ENCODE results near the gene BAMBI. TPM values are rescaled to one million over a fixed set of nuclear protein-coding genes. Genes with fewer than 3 reads are reported as not detected.

The BAMBI gene
- polyA plus RNA-seq, 1 of the 3 experiments (the other 2 are of a cell fraction) = 2.8 TPM

DNA sequence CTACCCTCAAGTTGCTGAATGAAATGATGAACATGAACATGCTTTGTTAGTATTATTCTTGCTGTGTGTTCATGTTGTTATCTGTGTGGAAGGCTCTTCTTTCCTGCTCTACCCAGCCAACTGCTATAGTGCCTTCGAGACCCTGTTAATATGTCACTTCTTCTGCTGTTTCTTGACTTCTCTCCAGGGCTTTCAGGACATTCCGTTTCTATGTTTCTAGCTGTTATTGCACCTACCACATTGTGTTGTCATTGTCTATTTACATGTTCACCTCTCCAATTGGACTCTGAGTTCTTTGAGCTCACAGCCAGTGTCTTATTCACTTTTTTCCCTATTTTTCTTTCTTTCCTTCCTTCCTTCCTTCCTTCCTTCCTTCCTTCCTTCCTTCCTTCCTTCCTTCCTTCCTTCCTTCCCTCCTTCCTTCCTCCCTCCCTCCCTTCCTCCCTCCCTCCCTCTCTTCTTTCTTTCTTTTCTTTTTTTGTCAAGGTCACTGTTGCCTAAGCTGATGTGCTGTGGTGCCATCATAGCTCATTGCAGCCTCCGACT lies 40.4 kb downstream of the BAMBI start:
- CTCF ChIA-PET = interaction anchor here (0.6 to 1.2 kb wide), 2 partner anchors 9 to 1834 kb away, joined by 3 read pairs; no protein-coding TSS in a partner anchor

DNA sequence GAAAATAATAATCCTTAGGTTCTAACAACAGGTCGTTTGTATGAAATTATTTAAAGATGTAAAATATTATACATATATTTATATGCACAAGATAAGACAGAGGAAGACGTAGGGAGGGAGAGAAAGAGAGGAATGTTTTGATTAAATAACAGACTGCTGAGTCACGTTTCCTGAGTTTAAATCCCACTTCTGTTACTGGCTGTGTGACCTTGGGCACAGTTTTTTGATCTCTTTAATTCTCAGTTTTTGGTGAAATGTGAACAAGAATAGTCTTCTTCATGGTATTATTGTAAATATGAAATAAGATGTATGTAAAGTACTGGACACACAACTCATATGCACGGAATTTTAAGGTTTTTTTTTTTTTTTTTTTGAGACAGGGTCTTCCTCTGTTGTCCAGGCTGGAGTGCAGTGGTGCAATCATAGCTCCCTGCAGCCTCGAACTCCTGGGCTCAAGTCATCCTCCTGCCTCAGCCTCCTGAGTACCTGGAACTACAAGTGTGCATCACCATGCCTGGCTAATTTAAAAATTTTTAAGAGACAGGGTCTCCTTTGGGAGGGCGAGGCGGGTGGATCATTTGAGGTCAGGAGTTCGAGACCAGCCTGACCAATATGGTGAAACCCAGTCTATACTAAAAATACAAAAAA lies 42.6 kb downstream of the BAMBI start:
- no peak for DNase-seq
- CTCF ChIA-PET = interaction anchor here (1.1 kb wide), 1 partner anchor 10 kb away, joined by 4 read pairs; no protein-coding TSS in a partner anchor
- peaks cover 5 to 18% of the 10 kb centered on the region in 2 experiments; a peak in 3 of 4 replicates for H3K4me1 ChIP-seq (ENCODE audit: control insufficient read depth in 1 of 2, insufficient read depth in 2 of 2, low read depth in 1 of 2, low read length in 1 of 2)
- H4K20me1 ChIP-seq (ENCODE audit: insufficient read depth) = no peaks in the 10 kb centered on the region
- H3K4me3 ChIP-seq (ENCODE audit: low read depth in 2 of 2, low read length in 1 of 2) = no peak overlapping the region; a peak in 1 of 4 replicates
- H3K9me3 ChIP-seq = no peaks in the 10 kb centered on the region
- no peaks in the 10 kb centered on the region for H3K27me3 ChIP-seq (ENCODE audit: insufficient read depth)
- TF ChIP-seq FOSL2 (IDR thresholded peaks at IDR 0.05; ENCODE audit: borderline replicate concordance, low read depth) (peak; percentile 46), SIN3A (IDR thresholded peaks at IDR 0.05; ENCODE audit: borderline replicate concordance, low read depth, low read length) (no peak), EZH2phosphoT487 (IDR thresholded peaks at IDR 0.05; ENCODE audit: borderline replicate concordance, low read depth) (no peak), JUND (IDR thresholded peaks at IDR 0.05) (peak; percentile 41; the same call in 1 of the 2 replicates), EP300 (IDR thresholded peaks at IDR 0.05; ENCODE audit: borderline replicate concordance in 1 of 2, low read depth in 1 of 2, low read length in 1 of 2) (no peak)
- TF ChIP-seq, protein P1, sequence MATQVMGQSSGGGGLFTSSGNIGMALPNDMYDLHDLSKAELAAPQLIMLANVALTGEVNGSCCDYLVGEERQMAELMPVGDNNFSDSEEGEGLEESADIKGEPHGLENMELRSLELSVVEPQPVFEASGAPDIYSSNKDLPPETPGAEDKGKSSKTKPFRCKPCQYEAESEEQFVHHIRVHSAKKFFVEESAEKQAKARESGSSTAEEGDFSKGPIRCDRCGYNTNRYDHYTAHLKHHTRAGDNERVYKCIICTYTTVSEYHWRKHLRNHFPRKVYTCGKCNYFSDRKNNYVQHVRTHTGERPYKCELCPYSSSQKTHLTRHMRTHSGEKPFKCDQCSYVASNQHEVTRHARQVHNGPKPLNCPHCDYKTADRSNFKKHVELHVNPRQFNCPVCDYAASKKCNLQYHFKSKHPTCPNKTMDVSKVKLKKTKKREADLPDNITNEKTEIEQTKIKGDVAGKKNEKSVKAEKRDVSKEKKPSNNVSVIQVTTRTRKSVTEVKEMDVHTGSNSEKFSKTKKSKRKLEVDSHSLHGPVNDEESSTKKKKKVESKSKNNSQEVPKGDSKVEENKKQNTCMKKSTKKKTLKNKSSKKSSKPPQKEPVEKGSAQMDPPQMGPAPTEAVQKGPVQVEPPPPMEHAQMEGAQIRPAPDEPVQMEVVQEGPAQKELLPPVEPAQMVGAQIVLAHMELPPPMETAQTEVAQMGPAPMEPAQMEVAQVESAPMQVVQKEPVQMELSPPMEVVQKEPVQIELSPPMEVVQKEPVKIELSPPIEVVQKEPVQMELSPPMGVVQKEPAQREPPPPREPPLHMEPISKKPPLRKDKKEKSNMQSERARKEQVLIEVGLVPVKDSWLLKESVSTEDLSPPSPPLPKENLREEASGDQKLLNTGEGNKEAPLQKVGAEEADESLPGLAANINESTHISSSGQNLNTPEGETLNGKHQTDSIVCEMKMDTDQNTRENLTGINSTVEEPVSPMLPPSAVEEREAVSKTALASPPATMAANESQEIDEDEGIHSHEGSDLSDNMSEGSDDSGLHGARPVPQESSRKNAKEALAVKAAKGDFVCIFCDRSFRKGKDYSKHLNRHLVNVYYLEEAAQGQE (IDR thresholded peaks at IDR 0.05; ENCODE audit: low read depth, low read length) = no peak
- TF ChIP-seq, protein P2, sequence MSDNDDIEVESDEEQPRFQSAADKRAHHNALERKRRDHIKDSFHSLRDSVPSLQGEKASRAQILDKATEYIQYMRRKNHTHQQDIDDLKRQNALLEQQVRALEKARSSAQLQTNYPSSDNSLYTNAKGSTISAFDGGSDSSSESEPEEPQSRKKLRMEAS (IDR thresholded peaks at IDR 0.05; ENCODE audit: low read depth) = no peak
- WGBS (ENCODE audit: low lambda C conversion rate) = 52% methylated on average over 8 of the region's 8 CpGs
- H2AFZ ChIP-seq (ENCODE audit: low read depth) = no peak overlapping the region
- no peak overlapping the region for H3K4me2 ChIP-seq
- no peaks in the 10 kb centered on the region for H3K79me2 ChIP-seq (ENCODE audit: insufficient read depth)
- H3K36me3 ChIP-seq (replicated peaks in 1 of 2; ENCODE audit: control insufficient read depth in 1 of 2, insufficient read depth in 2 of 2, low read length in 1 of 2) = no peaks in the 10 kb centered on the region
- no peaks in the 10 kb centered on the region for H3K9me2 ChIP-seq
- H3K9ac ChIP-seq = no peak overlapping the region
- peak overlapping the region in 1 of 2 experiments; percentile 41; a peak in 2 of 4 replicates for H3K27ac ChIP-seq (ENCODE audit: low read depth in 2 of 2, low read length in 1 of 2)
- POLR2A ChIA-PET = no interaction called here
- peaks cover 3% of the 10 kb centered on the region for H3F3A ChIP-seq (replicated peaks; ENCODE audit: insufficient read depth)

More for the DNA sequence above, 40.4 kb downstream of the BAMBI start:
- Histone ChIP-seq H3K9ac (no peak overlapping the region), H4K20me1 (ENCODE audit: insufficient read depth) (no peaks in the 10 kb centered on the region), H3K9me3 (no peaks in the 10 kb centered on the region), H3K4me1 (ENCODE audit: control insufficient read depth in 1 of 2, insufficient read depth in 2 of 2, low read depth in 1 of 2, low read length in 1 of 2) (peaks cover 5 to 23% of the 10 kb centered on the region in 2 experiments; a peak in 3 of 4 replicates), H3K4me2 (no peak overlapping the region), H3K36me3 (replicated peaks in 1 of 2; ENCODE audit: control insufficient read depth in 1 of 2, insufficient read depth in 2 of 2, low read length in 1 of 2) (no peaks in the 10 kb centered on the region), H2AFZ (ENCODE audit: low read depth) (no peak overlapping the region), H3K79me2 (ENCODE audit: insufficient read depth) (no peaks in the 10 kb centered on the region), H3K27ac (ENCODE audit: low read depth in 2 of 2, low read length in 1 of 2) (no peak overlapping the region), H3F3A (replicated peaks; ENCODE audit: insufficient read depth) (peaks cover 3% of the 10 kb centered on the region), H3K9me2 (no peaks in the 10 kb centered on the region), H3K27me3 (ENCODE audit: insufficient read depth) (no peaks in the 10 kb centered on the region), H3K4me3 (ENCODE audit: low read depth in 2 of 2, low read length in 1 of 2) (no peak overlapping the region)
- 88% methylated on average over 3 of the region's 3 CpGs for WGBS (ENCODE audit: low lambda C conversion rate)
- POLR2A ChIA-PET = no interaction called here
- TF ChIP-seq, protein P2 (IDR thresholded peaks at IDR 0.05; ENCODE audit: low read depth) = no peak
- no peak for TF ChIP-seq SMC3 (IDR thresholded peaks at IDR 0.05; ENCODE audit: low read depth, low read length)
- no peak for TF ChIP-seq EZH2phosphoT487 (IDR thresholded peaks at IDR 0.05; ENCODE audit: borderline replicate concordance, low read depth)
- DNase-seq = no peak

Data from SK-N-SH (cell line).